CD4-positive, alpha-beta T cell (primary cell): ENCODE results near the gene ANXA6. TPM values are rescaled to one million over a fixed set of nuclear protein-coding genes. Genes with fewer than 3 reads are reported as not detected.
"Not testable (repeated sequence)": the region's sequence is repeated elsewhere in the genome, so short reads cannot be mapped to it uniquely, and the experiment has no call there.

Experiments
- ATAC-seq: fragments of 200-7000 bp; cut with Tn5 transposase; one replicate; pipeline ENCODE4 v1.10.0; 2022; ENCODE audit warnings: mild to moderate bottlenecking; ENCODE audit not compliant: poor library complexity
- CTCF ChIA-PET: fragments of 350-600 bp; sonication (Branson Sonifier 250); formaldehyde crosslinking; loops from one replicate; lab custom pipeline; 2021; ENCODE audit warnings: antibody characterized with exemption, inconsistent platforms; lab: Charles Lee
- POLR2A ChIA-PET: fragments of 350-600 bp; sonication (Branson Sonifier 250); formaldehyde crosslinking; loops from one replicate; lab custom pipeline; 2021; ENCODE audit warnings: antibody characterized with exemption, inconsistent platforms; lab: Charles Lee
- DNase-seq, 14 experiments: peaks; one replicate each; pipeline ENCODE4 v3.0.0-alpha.2; 2013 to 2020; ENCODE audit warnings: mixed read lengths in 2 of 14
- H3K27ac ChIP-seq, 2 donors: one replicate each; pipeline versions ENCODE4 v1.5.1 to v1.7.0; 2013; ENCODE audit warnings: low read length in 2 of 2, low read depth in 1 of 2, mild to moderate bottlenecking in 1 of 2
- H3K27me3 ChIP-seq, 2 experiments: 1 replicate in 1 of 2; 2 replicates in 1 of 2; pipeline versions ENCODE4 v1.6.1 to v1.7.0; 2013; ENCODE audit warnings: low read length in 2 of 2, control low read depth in 1 of 2, mild to moderate bottlenecking in 1 of 2, moderate library complexity in 1 of 2; ENCODE audit not compliant: insufficient read depth in 2 of 2, control insufficient read depth in 1 of 2
- H3K36me3 ChIP-seq: one replicate; pipeline ENCODE4 v1.6.1; 2013; ENCODE audit warnings: low read length, control low read depth; ENCODE audit not compliant: insufficient read depth
- H3K4me1 ChIP-seq: one replicate; pipeline ENCODE4 v1.6.1; 2013; ENCODE audit warnings: low read length, control low read depth; ENCODE audit not compliant: insufficient read depth
- H3K4me3 ChIP-seq: one replicate; pipeline ENCODE4 v1.5.1; 2013; ENCODE audit warnings: mild to moderate bottlenecking, low read length, moderate library complexity
- H3K9me3 ChIP-seq, 2 experiments: 1 replicate in 1 of 2; 2 replicates in 1 of 2; pipeline versions ENCODE4 v1.6.1 to v1.7.0; 2013; ENCODE audit warnings: low read length in 2 of 2, mild to moderate bottlenecking in 2 of 2, control low read depth in 1 of 2, moderate library complexity in 1 of 2; ENCODE audit not compliant: control insufficient read depth in 1 of 2, insufficient read depth in 1 of 2
- H3K27ac Mint-ChIP-seq: one replicate; pipeline ENCODE4 v1.8.0; 2020; ENCODE audit warnings: mixed read lengths
- H3K27me3 Mint-ChIP-seq: one replicate; pipeline ENCODE4 v1.8.0; 2021; ENCODE audit warnings: mixed read lengths
- H3K36me3 Mint-ChIP-seq: one replicate; pipeline ENCODE4 v1.8.0; 2021; ENCODE audit warnings: low read depth, mixed read lengths
- H3K4me1 Mint-ChIP-seq: one replicate; pipeline ENCODE4 v1.8.0; 2021; ENCODE audit warnings: low read depth, mixed read lengths
- H3K4me3 Mint-ChIP-seq: one replicate; pipeline ENCODE4 v1.8.0; 2020; ENCODE audit warnings: mild to moderate bottlenecking, mixed read lengths
- H3K9me3 Mint-ChIP-seq: one replicate; pipeline ENCODE4 v1.8.0; 2020; ENCODE audit warnings: mixed read lengths
- CTCF ChIP-seq: fragments of 200-600 bp; IDR thresholded peaks from one replicate; pipeline ENCODE4 v1.8.0; 2022; ENCODE audit warnings: antibody characterized with exemption, mild to moderate bottlenecking
- intact Hi-C, 2 experiments: fragments of 100-400 bp; cut with DNase I in 1 of 2; cut with micrococcal nuclease in 1 of 2; formaldehyde crosslinking; loops; one replicate each; pipeline versions ENCODE4 v1.15.1 to v1.9.0; 2023 to 2025; cut with DNase I, micrococcal nuclease
- total RNA-seq, 174 experiments: library from RNA in 2 of 174; stranded (reverse) in 2 of 174; gene quantifications; one replicate each; pipeline ENCODE4 v1.2.3 and lab custom pipeline; 2021 to 2026

The ANXA6 gene
- total RNA-seq, 2 experiments from 2014 or later = 108 to 130 TPM

DNA sequence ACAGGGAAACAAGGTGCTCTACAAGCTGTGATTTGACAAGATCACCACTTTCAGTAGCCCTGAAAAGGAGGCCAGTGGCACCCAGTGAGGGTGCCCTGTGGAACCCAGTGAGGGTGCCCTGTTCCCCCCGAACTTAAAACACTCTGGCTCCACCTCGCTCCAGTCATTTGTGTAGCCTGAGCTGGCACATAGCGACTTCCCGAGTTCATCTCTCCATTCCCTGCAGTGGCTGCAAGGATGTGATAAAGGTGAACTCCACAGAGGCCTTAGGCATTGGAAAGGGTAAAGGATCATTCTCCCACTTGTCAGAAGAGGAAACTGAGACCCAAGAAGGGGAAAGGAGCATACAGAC lies 21.9 kb upstream of the ANXA6 start:
- Histone ChIP-seq H3K4me3 (no peak overlapping the region), H3K27ac (no peak overlapping the region), H3K27me3 (no peaks in the 10 kb centered on the region), H3K36me3 (peaks cover 60% of the 10 kb centered on the region), H3K9me3 (no peaks in the 10 kb centered on the region), H3K4me1 (peaks cover 7% of the 10 kb centered on the region)
- no peaks in the 10 kb centered on the region for H3K27me3 Mint-ChIP-seq
- no peaks in the 10 kb centered on the region for H3K9me3 Mint-ChIP-seq
- no peak for DNase-seq
- H3K4me3 Mint-ChIP-seq = no peak overlapping the region
- ChIA-PET POLR2A (interaction anchor here (0.9 kb wide), 1 partner anchor 45 kb away, joined by 3 read pairs; no protein-coding TSS in a partner anchor), CTCF (interaction anchor here (1.2 kb wide), 1 partner anchor 64 kb away, joined by 4 read pairs; no protein-coding TSS in a partner anchor)
- H3K4me1 Mint-ChIP-seq = peaks cover 17% of the 10 kb centered on the region
- H3K27ac Mint-ChIP-seq = peak overlapping the region; percentile 27
- peaks cover 68% of the 10 kb centered on the region for H3K36me3 Mint-ChIP-seq
- no peak for TF ChIP-seq CTCF
- ATAC-seq = no peak
- intact Hi-C loops = no loop called here

GRCh38 chr5:151178777-151179488 lies 21.4 kb upstream of the ANXA6 start:
- H3K36me3 ChIP-seq = peaks cover 55% of the 10 kb centered on the region
- no peaks in the 10 kb centered on the region for H3K9me3 ChIP-seq
- intact Hi-C loops = no loop called here
- Mint-ChIP-seq H3K9me3 (no peaks in the 10 kb centered on the region), H3K4me1 (peaks cover 17% of the 10 kb centered on the region), H3K27me3 (no peaks in the 10 kb centered on the region), H3K4me3 (no peak overlapping the region), H3K27ac (peak overlapping the region; percentile 27), H3K36me3 (peaks cover 63% of the 10 kb centered on the region)
- ATAC-seq = no peak
- no peak for DNase-seq
- TF ChIP-seq CTCF = no peak
- H3K27ac ChIP-seq = no peak overlapping the region
- no peaks in the 10 kb centered on the region for H3K27me3 ChIP-seq
- POLR2A ChIA-PET = interaction anchor here (0.9 kb wide), 1 partner anchor 46 kb away, joined by 3 read pairs; no protein-coding TSS in a partner anchor
- H3K4me1 ChIP-seq = peaks cover 7% of the 10 kb centered on the region
- no peak overlapping the region for H3K4me3 ChIP-seq
- CTCF ChIA-PET = interaction anchor here (1.2 kb wide), 1 partner anchor 64 kb away, joined by 4 read pairs; no protein-coding TSS in a partner anchor

GRCh38 chr5:151178372-151178771 lies 20.8 kb upstream of the ANXA6 start:
- ATAC-seq = no peak
- POLR2A ChIA-PET = interaction anchor here (0.9 to 1.8 kb wide), 2 partner anchors 11 to 46 kb away, joined by 3 to 5 read pairs; no protein-coding TSS in a partner anchor
- Histone ChIP-seq H3K27me3 (no peaks in the 10 kb centered on the region), H3K4me1 (peaks cover 7% of the 10 kb centered on the region), H3K4me3 (no peak overlapping the region), H3K27ac (no peak overlapping the region), H3K9me3 (no peaks in the 10 kb centered on the region), H3K36me3 (peaks cover 49% of the 10 kb centered on the region)
- peaks cover 17% of the 10 kb centered on the region for H3K4me1 Mint-ChIP-seq
- peaks cover 58% of the 10 kb centered on the region for H3K36me3 Mint-ChIP-seq
- H3K27me3 Mint-ChIP-seq = no peaks in the 10 kb centered on the region
- H3K27ac Mint-ChIP-seq = peak overlapping the region; percentile 27
- CTCF ChIA-PET = no interaction called here
- H3K4me3 Mint-ChIP-seq = no peak overlapping the region
- no peaks in the 10 kb centered on the region for H3K9me3 Mint-ChIP-seq
- no peak for DNase-seq
- intact Hi-C loops = no loop called here
- no peak for TF ChIP-seq CTCF

DNA sequence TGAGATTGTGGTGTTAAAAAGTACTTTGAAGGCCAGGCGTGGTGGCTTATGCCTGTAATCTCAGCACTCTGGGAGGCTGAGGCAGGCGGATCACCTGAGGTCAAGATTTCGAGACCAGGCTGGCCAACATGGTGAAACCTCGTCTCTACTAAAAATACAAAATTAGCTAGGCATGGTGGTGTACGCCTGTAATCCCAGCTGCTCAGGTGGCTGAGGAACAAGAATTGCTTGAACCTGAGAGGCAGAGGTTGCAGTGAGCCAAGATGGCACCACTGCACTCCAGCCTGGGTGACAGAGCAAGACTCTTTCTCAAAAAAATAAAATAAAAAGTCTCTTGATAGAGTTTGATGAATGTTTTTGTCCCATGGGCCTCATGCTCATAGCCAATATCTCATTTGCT lies 18.7 kb upstream of the ANXA6 start:
- H3K9me3 ChIP-seq, H3K4me3 Mint-ChIP-seq, DNase-seq, H3K27ac ChIP-seq, H3K4me1 ChIP-seq, H3K27me3 Mint-ChIP-seq, H3K27ac Mint-ChIP-seq, H3K9me3 Mint-ChIP-seq, H3K4me3 ChIP-seq, H3K27me3 ChIP-seq, ATAC-seq, intact Hi-C loops: not testable (repeated sequence)
- CTCF ChIA-PET = interaction anchor here (0.9 kb wide), 2 partner anchors 34 to 35 kb away, joined by 3 read pairs; no protein-coding TSS in a partner anchor
- H3K4me1 Mint-ChIP-seq = peaks cover 23% of the 10 kb centered on the region
- peaks cover 28% of the 10 kb centered on the region for H3K36me3 ChIP-seq
- POLR2A ChIA-PET = interaction anchor here (0.7 to 1.8 kb wide), 3 partner anchors 9 to 47 kb away, joined by 3 to 5 read pairs (median 3); partner anchors contain the start of gene CCDC69
- peaks cover 37% of the 10 kb centered on the region for H3K36me3 Mint-ChIP-seq
